Measurements from ENCODE around the gene PIMREG.

The PIMREG gene

DNA sequence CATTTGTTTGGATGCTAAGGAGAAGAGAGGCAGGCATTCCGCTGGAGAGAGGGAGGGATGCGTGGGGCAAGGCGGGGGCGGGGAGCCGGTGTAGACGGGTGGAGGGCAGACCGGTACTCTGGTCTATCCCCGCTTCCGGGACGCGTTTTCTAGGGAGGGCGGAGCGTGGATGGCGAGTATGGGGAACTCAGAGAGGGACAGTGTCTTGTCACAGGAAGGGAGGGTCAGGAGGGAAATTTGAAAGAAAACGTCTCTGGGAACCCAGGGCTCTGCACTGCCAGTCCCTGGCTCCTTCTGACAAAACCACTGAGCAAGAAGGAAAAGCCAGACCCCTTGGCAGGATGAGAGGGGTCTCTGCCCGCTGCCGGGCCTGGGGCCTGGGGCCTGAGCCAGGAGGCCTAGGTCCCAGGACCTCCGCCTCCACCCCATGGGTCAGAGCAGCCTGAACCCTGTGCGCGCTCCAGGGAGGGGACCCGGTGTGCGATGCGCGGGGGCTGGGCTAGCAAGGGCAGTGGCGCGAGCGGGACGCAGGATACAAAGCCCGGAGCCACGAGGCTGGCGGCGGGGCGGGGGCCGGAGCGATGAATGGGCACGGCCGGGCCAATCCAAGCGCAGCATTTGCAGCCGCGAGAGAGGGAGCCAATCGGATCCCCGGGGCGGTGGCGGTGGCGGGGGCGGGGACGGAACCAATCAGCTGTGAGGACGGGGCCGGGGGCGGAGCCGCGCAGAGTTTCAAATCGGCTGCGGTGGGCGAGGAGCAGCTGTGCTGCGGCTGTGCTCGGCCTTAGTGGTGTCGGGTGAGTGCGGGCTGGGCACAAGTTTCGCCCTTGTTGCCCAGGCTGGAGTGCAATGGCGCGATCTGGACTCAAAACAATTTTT is at the start of gene PIMREG:
TSS of gene PIMREG (plus strand) at position 764 of the 879 bp plus-strand sequence. CDS start 656 bp downstream, outside the sequence.
- peak; percentile 94 for DNase-seq

- DNase-seq: no peak
Measured at GRCh38 chr17:6398955-6399354, 45.3 kb upstream of the PIMREG start.

GRCh38 chr17:6402258-6402657 is 42.0 kb upstream of the PIMREG start:
- no peak for DNase-seq

DNA sequence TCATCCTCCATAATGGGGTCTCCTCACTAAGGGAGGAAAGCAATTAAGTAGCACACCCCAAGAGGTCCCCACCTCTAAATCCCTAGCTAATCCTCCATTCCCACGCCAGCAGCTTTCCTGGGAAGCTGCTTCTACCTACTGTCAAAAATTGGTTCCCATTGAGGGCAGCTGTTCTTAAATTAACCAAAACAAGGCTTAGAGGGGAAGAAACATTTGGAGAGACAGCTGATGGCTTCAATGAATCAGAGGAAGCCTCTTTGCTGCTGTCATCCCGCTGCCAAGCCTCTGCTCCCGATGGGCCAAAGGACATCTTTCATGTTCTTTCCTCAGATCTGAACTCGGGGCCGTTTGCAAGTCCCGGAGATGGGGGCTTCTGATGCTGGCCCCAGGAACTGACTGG is 36.0 kb upstream of the PIMREG start:
- no peak for DNase-seq

DNA sequence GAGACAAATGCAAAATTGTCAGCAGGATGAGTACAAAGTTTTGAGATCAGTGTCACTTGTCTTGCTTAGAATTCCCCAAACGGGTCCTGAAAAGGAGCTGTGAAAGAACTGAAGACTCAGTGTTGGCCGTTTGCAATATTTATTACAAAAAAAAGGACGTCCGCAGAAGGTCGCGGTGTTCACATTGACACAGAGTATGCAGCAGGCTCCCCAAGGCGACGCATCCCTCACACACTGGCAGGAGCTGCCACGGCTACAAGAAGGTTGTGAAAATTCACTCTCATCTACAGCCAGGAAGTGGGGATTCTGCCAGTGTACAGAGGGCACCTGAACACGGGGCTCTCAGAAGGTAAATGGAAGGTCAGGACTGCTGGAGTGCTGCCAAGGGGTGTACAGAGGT is 35.5 kb upstream of the PIMREG start:
- no peak for DNase-seq

GRCh38 chr17:6413065-6413464 is 31.2 kb upstream of the PIMREG start:
- DNase-seq: no peak

DNA sequence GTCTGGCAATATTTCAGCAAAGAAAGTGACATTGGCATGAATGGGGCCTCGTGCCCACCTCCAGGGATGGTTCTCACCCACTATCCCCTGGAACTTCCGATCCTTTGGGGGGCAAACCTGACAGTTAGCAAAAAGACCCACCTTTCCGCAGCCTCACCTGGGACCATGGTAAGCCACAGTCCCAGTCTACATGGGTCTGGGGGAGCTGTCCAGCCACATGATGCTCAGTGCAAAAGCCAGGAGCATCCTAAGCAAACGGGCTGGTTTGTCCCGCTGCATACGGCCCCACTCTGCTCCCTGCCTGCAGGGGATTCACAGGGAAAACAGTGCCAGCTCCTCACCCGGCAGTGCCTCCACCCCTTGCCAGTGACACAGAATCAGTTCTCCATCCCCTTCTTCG is 28.6 kb upstream of the PIMREG start:
- DNase-seq: no peak

- peak; percentile 19 for DNase-seq
Measured at GRCh38 chr17:6420173-6420641, 24.0 kb upstream of the PIMREG start.

GRCh38 chr17:6421700-6422604 is 22.3 kb upstream of the PIMREG start:
- DNase-seq: peak; percentile 71

DNA sequence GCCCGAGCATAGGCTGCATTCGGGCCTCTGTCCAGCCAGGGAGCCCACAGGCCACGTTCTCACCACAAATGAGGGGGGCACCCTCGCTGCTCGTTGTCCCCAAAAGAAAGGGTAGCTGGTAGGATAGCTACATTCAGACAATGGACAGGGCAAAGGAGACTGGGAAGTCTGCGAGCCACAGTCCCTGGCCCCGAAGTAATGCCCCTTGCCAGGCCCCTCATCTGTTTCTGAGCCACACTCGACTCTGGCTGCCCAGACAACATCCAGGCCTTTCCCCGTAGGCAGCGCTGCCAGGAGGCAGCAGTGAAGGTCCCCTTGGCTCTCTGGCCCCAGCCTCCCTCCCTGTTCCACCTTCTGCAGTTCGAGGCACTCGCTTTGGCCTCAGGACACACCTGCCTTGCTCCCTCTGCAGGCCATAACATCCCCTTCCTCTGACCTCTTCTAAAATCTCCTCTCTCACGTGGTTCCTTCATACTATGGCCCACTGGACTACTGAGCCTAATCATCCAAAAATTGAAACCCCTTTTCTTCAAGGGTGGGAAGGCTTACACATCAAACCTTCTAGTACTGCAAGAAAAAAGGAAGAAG is 21.5 kb upstream of the PIMREG start:
- DNase-seq: no peak

- DNase-seq: no peak
Measured at GRCh38 chr17:6423931-6424330, 20.3 kb upstream of the PIMREG start.

DNA sequence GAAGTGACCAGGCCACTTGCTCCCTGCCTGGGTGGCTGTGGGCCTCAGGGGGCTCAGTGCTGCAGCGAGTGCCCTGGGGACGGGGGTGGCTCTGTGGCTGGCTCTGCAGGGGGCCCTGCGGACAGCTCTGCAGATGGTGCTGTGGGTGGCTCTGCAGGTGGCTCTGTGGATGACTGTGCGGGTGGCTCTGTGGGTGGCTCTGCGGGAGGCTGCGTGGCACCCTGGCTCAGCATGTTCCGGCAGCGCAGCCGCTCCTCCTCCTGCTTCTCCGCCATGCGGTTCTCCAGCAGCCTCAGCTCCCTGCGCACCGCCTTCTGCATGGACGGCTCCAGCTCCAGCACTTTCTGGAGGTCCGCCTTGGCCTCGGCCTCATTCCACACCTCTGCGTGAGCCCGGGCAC is 18.8 kb upstream of the PIMREG start:
- DNase-seq: no peak

GRCh38 chr17:6426356-6427101 is 17.7 kb upstream of the PIMREG start:
- DNase-seq: no peak

- peak; percentile 35 for DNase-seq
Measured at GRCh38 chr17:6427279-6427781, 16.9 kb upstream of the PIMREG start.

DNA sequence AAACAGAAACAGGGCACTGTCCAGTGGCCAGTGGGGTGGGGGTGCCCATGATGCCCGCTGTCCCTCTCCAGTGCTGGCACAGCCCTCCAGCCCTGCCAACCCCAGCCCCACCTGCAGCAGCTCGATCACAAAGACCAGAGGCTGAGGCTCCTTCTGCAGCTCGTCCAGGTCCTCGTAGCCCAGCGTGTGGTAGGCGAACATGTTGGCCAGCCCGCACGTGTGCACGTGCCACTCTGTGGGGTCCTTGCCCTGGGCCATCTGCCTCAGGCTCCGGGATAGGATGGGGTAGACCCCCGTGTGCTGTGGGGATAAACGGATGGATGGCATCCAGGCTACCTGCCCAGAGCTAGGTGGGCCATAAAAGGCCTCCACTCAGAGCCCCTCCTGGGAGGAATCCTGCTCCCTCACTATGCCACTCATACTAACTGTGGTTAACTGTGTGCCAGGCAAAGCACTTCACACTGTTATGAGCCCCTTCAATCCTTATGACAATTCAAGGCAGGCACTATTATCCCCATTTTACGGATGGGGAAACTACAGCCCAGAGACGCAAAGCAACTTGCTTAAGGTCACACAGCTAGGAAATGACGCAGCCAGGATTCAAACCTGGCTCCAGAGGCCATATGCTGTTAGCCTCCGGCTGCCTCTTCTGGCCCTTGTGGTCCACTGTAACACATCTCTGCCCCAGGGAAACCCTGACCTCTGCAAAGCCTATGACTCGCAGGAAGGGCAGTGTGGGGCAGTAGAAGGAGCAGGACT is 15.9 kb upstream of the PIMREG start:
- DNase-seq: no peak

DNA sequence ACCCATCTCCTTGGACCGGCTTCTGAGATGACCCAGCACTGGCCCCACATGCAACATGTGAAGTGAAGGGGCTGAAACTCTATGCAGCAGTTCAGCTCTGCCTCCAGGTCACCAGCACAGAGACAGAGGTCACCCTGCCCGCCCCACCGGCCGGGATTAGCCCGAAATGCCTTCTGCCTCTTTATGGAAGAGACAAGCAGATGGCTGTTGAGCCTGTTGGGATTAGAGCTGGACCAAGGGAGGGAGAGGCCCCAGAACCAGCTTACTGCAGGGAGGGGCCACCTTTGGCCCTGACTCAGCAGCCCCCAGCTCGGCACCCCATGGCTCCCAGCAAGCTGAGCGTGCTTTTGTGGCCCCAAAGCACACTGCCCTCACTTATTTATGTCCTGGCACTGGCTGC is 15.0 kb upstream of the PIMREG start:
- no peak for DNase-seq

GRCh38 chr17:6430769-6431168 is 13.5 kb upstream of the PIMREG start:
- no peak for DNase-seq

DNA sequence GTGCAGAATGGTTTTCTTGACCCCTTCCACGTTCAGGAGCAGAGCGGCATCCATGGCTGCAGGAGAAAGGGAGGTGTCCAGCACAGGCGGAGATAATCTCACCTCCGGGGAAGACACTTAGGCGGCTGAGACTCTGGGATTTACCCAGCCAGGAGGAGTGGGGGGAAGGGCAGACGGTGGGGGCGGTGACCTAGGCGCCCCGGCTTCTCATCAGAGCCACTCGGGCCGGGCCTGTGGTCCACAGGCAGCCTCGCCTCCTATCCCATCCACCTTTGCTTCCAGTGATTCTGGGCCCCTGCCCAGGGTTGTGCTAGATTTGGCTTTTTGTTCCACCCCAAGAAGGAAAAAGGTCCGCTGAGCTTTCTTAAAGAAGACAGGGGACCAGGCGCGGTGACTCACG is 9.2 kb upstream of the PIMREG start, which contains the start of gene AIPL1:
TSS of gene AIPL1 (minus strand) at position 71 of the 400 bp plus-strand sequence. CDS start at position 54, 17 bp downstream.
- no peak for DNase-seq

GRCh38 chr17:6435968-6436367 is 8.3 kb upstream of the PIMREG start:
- peak; percentile 63 for DNase-seq

GRCh38 chr17:6437466-6437865 is 6.8 kb upstream of the PIMREG start:
- no peak for DNase-seq

DNA sequence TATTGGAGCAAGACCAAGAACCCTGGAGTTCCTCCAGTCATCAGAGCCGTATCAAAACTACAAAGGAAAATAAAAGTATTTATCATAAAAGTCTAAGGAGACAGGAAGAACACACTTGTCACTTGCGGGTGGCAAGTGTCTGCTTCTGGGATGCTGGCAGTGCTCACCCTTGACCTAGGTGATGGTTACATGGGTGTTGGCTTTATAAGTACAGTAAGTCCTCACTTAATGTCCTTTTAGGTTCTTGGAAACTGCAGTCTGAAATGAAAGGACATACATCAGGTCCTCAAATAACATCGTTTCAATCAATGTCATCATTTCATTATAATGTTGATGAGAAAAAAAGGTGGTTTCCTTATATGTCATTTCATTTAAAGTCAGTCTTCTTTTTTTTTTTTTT is 6.3 kb upstream of the PIMREG start:
- no peak for DNase-seq
